Measurements from ENCODE around the gene BCAS3.

DNA sequence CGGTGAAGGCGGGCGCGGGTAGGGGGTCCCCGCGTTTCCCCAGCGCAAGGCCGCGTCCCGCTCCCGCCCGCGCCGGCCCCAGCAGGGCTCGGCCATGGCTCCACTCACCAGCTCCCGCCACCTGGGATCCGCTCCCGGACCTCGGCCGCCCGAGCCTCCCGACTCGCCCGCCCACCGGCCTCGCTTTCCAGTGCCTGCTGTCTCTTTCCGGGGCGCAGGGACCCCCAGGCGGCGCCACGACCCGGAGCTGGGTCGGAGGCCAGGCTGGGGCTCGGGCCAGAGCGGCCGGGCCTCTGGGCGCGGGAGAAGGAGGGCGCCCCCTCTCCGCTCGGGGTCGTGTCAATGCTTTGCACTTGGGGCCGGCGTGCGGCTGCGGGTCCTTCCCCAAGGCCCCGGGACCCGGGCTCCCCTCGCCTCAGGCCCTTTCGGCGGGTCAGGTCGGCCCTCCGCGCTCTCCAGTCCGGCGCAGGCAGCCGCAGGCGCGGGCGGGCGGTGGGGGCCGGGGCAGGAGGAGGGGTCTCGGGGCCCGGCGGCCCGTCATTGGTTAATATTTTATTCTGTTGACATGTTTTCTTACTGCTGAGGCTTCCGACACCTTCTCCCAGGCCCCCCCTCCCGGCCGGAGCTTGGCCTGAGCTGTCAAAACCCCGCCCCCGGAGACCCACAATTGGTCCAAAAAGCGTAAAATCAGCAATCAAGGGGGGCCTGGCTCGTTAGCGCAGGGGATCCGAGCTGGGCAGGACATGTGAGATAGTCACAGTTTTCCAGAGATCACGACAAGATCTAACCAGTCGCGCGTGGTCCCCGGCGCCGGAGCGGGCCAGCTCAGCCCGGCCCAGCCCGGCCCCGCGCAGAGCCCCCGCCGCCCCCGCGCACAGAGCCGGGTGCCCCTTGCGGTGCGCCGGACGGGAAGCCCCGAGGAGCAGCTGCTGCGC is 721.7 kb downstream of the BCAS3 start, which contains the start of gene TBX2:
- TF ChIP-seq, protein P1, sequence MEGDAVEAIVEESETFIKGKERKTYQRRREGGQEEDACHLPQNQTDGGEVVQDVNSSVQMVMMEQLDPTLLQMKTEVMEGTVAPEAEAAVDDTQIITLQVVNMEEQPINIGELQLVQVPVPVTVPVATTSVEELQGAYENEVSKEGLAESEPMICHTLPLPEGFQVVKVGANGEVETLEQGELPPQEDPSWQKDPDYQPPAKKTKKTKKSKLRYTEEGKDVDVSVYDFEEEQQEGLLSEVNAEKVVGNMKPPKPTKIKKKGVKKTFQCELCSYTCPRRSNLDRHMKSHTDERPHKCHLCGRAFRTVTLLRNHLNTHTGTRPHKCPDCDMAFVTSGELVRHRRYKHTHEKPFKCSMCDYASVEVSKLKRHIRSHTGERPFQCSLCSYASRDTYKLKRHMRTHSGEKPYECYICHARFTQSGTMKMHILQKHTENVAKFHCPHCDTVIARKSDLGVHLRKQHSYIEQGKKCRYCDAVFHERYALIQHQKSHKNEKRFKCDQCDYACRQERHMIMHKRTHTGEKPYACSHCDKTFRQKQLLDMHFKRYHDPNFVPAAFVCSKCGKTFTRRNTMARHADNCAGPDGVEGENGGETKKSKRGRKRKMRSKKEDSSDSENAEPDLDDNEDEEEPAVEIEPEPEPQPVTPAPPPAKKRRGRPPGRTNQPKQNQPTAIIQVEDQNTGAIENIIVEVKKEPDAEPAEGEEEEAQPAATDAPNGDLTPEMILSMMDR (IDR thresholded peaks at IDR 0.05): no peak
- peak; percentile 48 for TF ChIP-seq POLR2A (IDR thresholded peaks at IDR 0.05)
